Osteocyte (in vitro differentiated cells): ENCODE data around the gene SRPRB. TPM values are rescaled to one million over a fixed set of nuclear protein-coding genes. Genes with fewer than 3 reads are reported as not detected.

ENCODE experiments used
- DNase-seq: peaks from one replicate; pipeline ENCODE4 v3.0.0; 2021; ENCODE audit warnings: mixed read lengths; ENCODE audit not compliant: unreplicated experiment; ENCODE audit errors: extremely low spot score
- H3K27ac Mint-ChIP-seq: one replicate; pipeline ENCODE4 v1.8.0; 2021; ENCODE audit warnings: mild to moderate bottlenecking, mixed read lengths; ENCODE audit not compliant: unreplicated experiment
- H3K27me3 Mint-ChIP-seq: one replicate; pipeline ENCODE4 v1.8.0; 2021; ENCODE audit warnings: mixed read lengths; ENCODE audit not compliant: unreplicated experiment
- H3K36me3 Mint-ChIP-seq: one replicate; pipeline ENCODE4 v1.8.0; 2021; ENCODE audit warnings: mixed read lengths; ENCODE audit not compliant: unreplicated experiment
- H3K4me1 Mint-ChIP-seq: one replicate; pipeline ENCODE4 v1.8.0; 2021; ENCODE audit warnings: mixed read lengths; ENCODE audit not compliant: unreplicated experiment
- H3K4me3 Mint-ChIP-seq: one replicate; pipeline ENCODE4 v1.8.0; 2021; ENCODE audit warnings: mild to moderate bottlenecking, moderate library complexity, mixed read lengths; ENCODE audit not compliant: unreplicated experiment
- H3K9me3 Mint-ChIP-seq: one replicate; pipeline ENCODE4 v1.8.0; 2021; ENCODE audit warnings: mixed read lengths; ENCODE audit not compliant: unreplicated experiment
- CTCF ChIP-seq: fragments of 200-600 bp; sonication (generic); IDR thresholded peaks from 2 replicates; pipeline ENCODE4 v1.5.0; 2021; ENCODE audit warnings: antibody characterized with exemption, mild to moderate bottlenecking, moderate library complexity
- total RNA-seq: library from RNA; stranded (reverse); gene quantifications from 2 replicates; pipeline ENCODE4 v1.2.1, GENCODE V29; 2021

SRPRB gene
- total RNA-seq, 1 donor from 2014 or later = 84.7 TPM

- peaks cover 7% of the 10 kb centered on the region for H3K9me3 Mint-ChIP-seq
- H3K36me3 Mint-ChIP-seq = no peaks in the 10 kb centered on the region
- no peak for TF ChIP-seq CTCF
- H3K27me3 Mint-ChIP-seq = no peaks in the 10 kb centered on the region
- no peak overlapping the region for H3K27ac Mint-ChIP-seq
- DNase-seq = no peak
- H3K4me3 Mint-ChIP-seq = no peak overlapping the region
- H3K4me1 Mint-ChIP-seq = peaks cover 9% of the 10 kb centered on the region
These were observed 48.3 kb downstream of the SRPRB start for GRCh38 chr3:133853925-133854227.

DNA sequence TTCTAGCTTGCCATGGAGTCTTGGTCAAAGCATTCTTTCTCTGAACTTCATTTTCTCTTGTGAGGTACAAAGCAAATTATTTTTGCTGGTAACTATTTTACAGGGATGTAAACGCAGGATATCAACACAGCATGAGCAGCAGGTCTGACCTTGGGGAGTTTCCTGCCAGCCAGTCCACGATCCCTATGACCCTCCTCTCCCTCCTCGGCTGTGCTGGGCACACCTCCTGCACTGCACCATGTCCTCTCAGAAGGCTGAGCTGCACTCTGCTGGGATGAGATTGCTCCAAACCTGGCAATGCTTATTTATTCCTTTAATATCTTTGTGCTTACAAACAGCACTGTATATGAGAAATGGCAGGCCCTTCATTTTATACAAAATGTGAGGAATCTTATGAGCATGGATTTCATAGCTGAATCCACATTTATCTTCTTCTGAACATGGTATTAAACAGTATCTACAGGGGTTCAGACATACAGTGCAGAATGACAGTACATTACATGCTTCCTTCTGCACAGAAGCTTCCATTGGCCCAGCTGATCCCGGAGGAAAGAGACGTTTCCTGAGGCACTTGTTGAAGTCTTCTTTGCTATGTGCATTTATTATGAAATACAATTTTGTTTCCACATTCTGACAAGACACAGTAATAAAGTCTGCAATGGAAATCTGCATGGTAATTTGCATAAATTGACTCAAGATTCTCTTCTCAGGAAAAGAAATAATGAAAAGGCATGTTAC lies 48.8 kb downstream of the SRPRB start:
- TF ChIP-seq CTCF = no peak
- Mint-ChIP-seq H3K4me1 (peaks cover 9% of the 10 kb centered on the region), H3K9me3 (peaks cover 7% of the 10 kb centered on the region), H3K36me3 (no peaks in the 10 kb centered on the region), H3K4me3 (no peak overlapping the region), H3K27ac (no peak overlapping the region), H3K27me3 (no peaks in the 10 kb centered on the region)
- DNase-seq = no peak

DNA sequence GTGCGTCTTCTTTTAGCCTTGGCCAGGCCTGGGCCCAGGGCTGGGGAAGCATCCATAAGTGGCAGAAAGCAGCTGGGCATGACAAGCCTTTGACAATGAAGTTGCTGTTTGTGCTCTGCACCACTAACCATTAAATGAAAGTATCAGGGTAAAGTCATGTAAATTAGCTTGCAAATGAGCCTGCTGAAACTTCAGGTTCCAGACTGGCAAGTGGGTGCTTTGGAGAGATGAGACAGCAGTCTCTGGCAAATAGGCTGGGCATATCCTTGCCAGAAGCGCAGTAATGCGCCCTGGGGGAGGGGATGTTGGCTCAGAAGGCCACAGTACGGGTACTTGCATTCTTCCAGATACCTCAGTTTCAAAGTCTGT lies 49.4 kb downstream of the SRPRB start:
- Mint-ChIP-seq H3K27ac (no peak overlapping the region), H3K9me3 (peaks cover 7% of the 10 kb centered on the region)

DNA sequence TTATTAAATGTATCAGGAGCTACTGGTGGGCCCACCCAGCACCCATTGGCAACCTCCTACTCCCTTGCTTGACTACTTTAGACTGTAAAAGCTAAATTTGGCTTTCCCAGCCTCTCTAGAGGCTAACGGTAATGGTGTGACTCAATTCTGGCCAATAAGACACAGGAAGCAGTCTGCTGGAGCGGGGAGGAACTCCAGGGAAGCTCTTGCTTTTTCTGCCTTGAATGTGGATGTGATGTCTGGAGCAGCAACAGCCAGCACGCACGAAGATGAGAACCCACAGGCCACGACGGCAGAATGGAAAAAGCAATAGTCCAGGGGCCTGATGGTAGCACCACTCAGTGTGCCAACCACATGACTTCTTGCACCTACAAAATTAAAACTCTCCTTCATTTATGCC lies 50.2 kb downstream of the SRPRB start:
- Mint-ChIP-seq H3K27ac (no peak overlapping the region), H3K27me3 (no peaks in the 10 kb centered on the region), H3K9me3 (peaks cover under 1% of the 10 kb centered on the region), H3K4me1 (peaks cover 9% of the 10 kb centered on the region), H3K36me3 (no peaks in the 10 kb centered on the region), H3K4me3 (no peak overlapping the region)
- DNase-seq = no peak
- TF ChIP-seq CTCF = no peak

More for the DNA sequence above, 49.4 kb downstream of the SRPRB start:
- peaks cover 9% of the 10 kb centered on the region for H3K4me1 Mint-ChIP-seq
- no peaks in the 10 kb centered on the region for H3K36me3 Mint-ChIP-seq
- DNase-seq = no peak
- H3K27me3 Mint-ChIP-seq = no peaks in the 10 kb centered on the region
- H3K4me3 Mint-ChIP-seq = no peak overlapping the region
- no peak for TF ChIP-seq CTCF

- no peak for TF ChIP-seq CTCF
- no peak for DNase-seq
- H3K4me1 Mint-ChIP-seq = peaks cover 9% of the 10 kb centered on the region
- no peaks in the 10 kb centered on the region for H3K36me3 Mint-ChIP-seq
- H3K4me3 Mint-ChIP-seq = no peak overlapping the region
- no peaks in the 10 kb centered on the region for H3K27me3 Mint-ChIP-seq
- no peaks in the 10 kb centered on the region for H3K9me3 Mint-ChIP-seq
- H3K27ac Mint-ChIP-seq = no peak overlapping the region
These were observed 50.7 kb downstream of the SRPRB start for GRCh38 chr3:133856316-133856715.
